ENCODE measurements around the gene NDUFA11.

Gene NDUFA11

DNA sequence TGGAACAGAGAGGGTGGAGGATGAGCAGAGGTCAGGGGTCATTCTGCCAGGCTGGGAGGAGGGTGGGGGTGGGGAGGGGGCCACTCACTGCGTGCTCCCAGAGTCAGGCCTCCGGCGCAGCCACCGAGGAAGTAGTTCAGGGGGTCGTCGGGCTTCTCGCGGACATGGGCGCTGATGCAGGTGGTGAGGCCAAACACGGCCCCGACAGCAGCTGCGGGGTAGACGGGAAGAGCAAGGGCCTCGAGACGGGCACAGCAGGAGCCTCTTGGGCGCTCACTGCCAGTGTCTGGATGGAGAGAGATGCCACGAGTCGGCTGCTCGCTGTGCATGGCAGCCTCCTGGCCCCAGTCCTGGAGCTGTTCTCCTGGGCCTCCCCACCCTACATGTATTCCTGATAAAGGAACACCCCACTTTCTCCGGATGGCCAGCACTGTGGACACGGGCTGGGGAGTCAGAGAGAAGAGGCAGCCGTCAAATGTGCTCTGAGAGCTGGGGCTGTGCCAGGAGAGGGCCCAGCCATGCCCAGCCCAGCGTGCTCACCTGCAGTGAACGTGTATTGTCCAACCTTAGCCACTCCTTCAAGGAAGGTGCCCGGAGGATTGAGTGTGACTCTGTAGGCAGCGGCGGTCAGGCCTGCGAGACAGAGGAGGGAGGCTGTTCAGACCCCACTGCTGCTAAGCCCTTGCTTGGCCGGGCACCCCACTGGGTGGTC is 7.1 kb downstream of the NDUFA11 start:
- no peak overlapping the region for H3K9ac ChIP-seq (ENCODE audit: low read depth in 1 of 2, low read length in 2 of 2)
- no peaks in the 10 kb centered on the region for H3K9me3 ChIP-seq (ENCODE audit: control insufficient read depth in 2 of 2, low read length in 2 of 2)
- H3K27me3 ChIP-seq (ENCODE audit: control insufficient read depth in 2 of 2, insufficient read depth in 2 of 2, low read length in 2 of 2): peaks cover 8 to 10% of the 10 kb centered on the region in 2 donors
- H3K36me3 ChIP-seq (ENCODE audit: control insufficient read depth in 2 of 2, insufficient read depth in 2 of 2, low read length in 2 of 2): peaks cover 9 to 22% of the 10 kb centered on the region in 2 donors
- no peak overlapping the region for H3K27ac ChIP-seq (ENCODE audit: low read depth in 2 of 2, low read length in 2 of 2)
- H3K4me1 ChIP-seq (ENCODE audit: control insufficient read depth in 2 of 2, insufficient read depth in 2 of 2, low read length in 2 of 2): no peaks in the 10 kb centered on the region
- H3K4me3 ChIP-seq (ENCODE audit: low read length in 2 of 2): no peak overlapping the region

DNA sequence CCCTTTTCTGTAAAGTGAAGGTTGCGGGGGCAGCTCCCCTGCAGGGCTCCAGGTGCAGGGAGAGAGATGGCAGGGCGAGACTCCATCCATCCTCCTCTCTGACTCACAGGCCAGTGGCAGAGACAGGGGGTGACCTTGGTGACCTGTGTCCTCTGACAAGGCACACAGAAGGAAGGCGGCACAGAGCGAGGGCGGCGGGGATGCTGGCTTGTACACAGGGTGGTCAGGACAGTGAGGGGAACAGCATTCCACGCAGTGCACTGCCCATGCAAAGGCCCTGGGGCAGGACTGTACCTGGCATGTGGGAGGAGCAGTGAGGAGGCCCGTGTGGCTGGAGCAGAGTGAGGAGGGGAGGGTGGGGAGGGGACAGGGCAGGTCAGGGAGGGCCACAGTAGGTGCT is 7.7 kb downstream of the NDUFA11 start:
- H3K27ac ChIP-seq (ENCODE audit: low read depth in 2 of 2, low read length in 2 of 2): no peak overlapping the region
- H3K9me3 ChIP-seq (ENCODE audit: control insufficient read depth in 2 of 2, low read length in 2 of 2): no peaks in the 10 kb centered on the region
- peaks cover 10% of the 10 kb centered on the region in 2 donors for H3K27me3 ChIP-seq (ENCODE audit: control insufficient read depth in 2 of 2, insufficient read depth in 2 of 2, low read length in 2 of 2)
- H3K4me3 ChIP-seq (ENCODE audit: low read length in 2 of 2): no peak overlapping the region
- no peaks in the 10 kb centered on the region for H3K4me1 ChIP-seq (ENCODE audit: control insufficient read depth in 2 of 2, insufficient read depth in 2 of 2, low read length in 2 of 2)
- no peak overlapping the region for H3K9ac ChIP-seq (ENCODE audit: low read depth in 1 of 2, low read length in 2 of 2)
- peaks cover 9 to 19% of the 10 kb centered on the region in 2 donors for H3K36me3 ChIP-seq (ENCODE audit: control insufficient read depth in 2 of 2, insufficient read depth in 2 of 2, low read length in 2 of 2)

DNA sequence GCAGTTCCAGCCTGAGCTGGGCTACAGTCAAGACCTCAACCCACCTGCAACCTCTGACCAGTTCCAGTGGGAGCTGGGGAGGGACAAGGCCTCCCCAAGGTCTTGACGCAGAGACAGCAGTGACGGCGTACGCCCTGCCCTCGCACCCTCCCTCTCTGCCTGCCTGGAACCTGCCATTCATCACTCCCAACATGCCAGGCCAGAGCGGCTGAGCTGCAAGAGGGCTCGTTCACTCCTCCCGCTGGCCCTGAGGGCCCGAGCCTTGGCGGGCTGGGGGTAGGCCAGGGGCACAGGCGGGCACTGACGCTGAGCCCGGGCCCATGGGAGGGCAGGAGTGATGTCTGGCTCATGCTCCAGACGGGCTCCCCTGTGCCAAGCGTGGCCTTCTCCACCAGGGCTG is 8.2 kb downstream of the NDUFA11 start:
- H3K27me3 ChIP-seq (ENCODE audit: control insufficient read depth in 2 of 2, insufficient read depth in 2 of 2, low read length in 2 of 2): peaks cover 10% of the 10 kb centered on the region in 2 donors
- H3K9ac ChIP-seq (ENCODE audit: low read depth in 1 of 2, low read length in 2 of 2): no peak overlapping the region
- H3K9me3 ChIP-seq (ENCODE audit: control insufficient read depth in 2 of 2, low read length in 2 of 2): no peaks in the 10 kb centered on the region
- no peaks in the 10 kb centered on the region for H3K4me1 ChIP-seq (ENCODE audit: control insufficient read depth in 2 of 2, insufficient read depth in 2 of 2, low read length in 2 of 2)
- H3K27ac ChIP-seq (ENCODE audit: low read depth in 2 of 2, low read length in 2 of 2): no peak overlapping the region
- no peak overlapping the region for H3K4me3 ChIP-seq (ENCODE audit: low read length in 2 of 2)
- peaks cover 9 to 19% of the 10 kb centered on the region in 2 donors for H3K36me3 ChIP-seq (ENCODE audit: control insufficient read depth in 2 of 2, insufficient read depth in 2 of 2, low read length in 2 of 2)

DNA sequence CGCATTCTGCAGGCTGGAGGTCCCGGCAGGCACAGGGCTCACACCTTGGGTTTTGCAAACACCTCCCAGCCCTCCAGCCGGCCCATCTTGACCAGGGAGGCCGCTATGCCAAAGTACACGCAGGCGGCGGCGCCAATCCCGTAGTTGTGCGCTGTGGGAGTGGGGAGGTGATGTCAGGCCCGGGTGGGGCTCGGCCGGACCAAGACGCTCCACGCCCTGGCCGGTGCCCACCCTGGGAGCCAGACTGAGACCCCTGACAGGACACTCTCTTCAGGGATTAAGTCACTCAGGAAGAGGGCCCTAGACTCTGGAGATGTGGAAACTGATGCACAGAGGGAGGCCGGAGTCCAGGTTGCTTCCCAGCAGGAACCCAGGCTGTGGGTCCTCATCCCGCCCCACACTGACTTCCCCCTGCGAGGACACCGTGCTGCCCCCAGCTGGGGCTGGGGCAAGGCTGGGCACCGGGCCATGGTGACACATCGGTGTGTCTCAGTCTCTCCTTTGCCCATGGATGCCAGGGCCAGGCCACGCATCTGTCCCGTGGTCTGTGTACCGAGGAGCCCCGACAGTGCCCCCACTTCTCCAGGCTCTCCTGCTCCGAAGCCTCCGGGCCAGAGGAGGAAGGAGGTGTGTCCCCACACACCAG is 8.8 kb downstream of the NDUFA11 start:
- Histone ChIP-seq H3K27ac (ENCODE audit: low read depth in 2 of 2, low read length in 2 of 2) (no peak overlapping the region), H3K4me3 (ENCODE audit: low read length in 2 of 2) (no peak overlapping the region), H3K4me1 (ENCODE audit: control insufficient read depth in 2 of 2, insufficient read depth in 2 of 2, low read length in 2 of 2) (no peaks in the 10 kb centered on the region), H3K9me3 (ENCODE audit: control insufficient read depth in 2 of 2, low read length in 2 of 2) (no peaks in the 10 kb centered on the region), H3K27me3 (ENCODE audit: control insufficient read depth in 2 of 2, insufficient read depth in 2 of 2, low read length in 2 of 2) (peaks cover 10% of the 10 kb centered on the region in 2 donors), H3K36me3 (ENCODE audit: control insufficient read depth in 2 of 2, insufficient read depth in 2 of 2, low read length in 2 of 2) (peaks cover 9 to 15% of the 10 kb centered on the region in 2 donors), H3K9ac (ENCODE audit: low read depth in 1 of 2, low read length in 2 of 2) (no peak overlapping the region)

DNA sequence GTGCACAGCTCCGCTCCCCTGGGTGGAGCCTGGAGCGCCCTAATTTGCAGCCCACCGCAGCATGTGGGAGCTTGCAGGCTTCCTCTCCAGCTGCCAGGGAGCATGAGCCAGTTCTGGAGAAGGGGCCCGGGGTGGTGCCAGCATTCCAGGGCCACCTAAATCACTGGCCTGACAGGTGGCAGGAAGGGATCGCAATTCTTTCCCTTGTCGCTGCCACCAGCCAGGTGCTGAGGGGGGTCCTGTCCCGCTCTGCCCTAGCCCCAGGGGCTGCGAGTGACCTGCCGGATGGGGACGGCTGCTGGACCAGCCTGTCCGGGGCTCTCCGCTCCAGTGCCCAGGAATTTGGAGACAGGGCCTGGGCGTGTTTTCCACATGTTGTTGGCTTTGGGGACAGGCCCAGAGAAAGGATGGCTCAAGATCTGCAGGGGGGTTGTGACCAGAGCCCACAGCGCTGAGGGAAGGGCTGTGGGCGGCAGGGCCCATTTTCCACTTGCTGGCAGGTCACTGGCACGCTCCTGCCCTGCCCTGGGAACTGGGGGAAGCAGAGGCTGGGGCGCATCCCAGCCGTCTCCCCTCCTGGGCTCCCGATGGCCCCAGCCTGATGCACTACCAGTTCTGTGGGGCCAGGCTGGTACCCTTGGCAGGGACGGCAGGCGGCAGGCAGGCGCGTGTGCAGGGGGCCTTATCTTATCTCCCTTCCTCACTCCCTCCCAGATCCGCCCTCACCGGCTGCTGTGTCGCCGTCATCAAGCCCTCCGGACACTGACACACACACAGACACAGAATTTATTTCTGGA is 9.5 kb downstream of the NDUFA11 start:
- H3K4me3 ChIP-seq (ENCODE audit: low read length in 2 of 2): no peak overlapping the region
- H3K27me3 ChIP-seq (ENCODE audit: control insufficient read depth in 2 of 2, insufficient read depth in 2 of 2, low read length in 2 of 2): peaks cover 10% of the 10 kb centered on the region in 2 donors
- H3K36me3 ChIP-seq (ENCODE audit: control insufficient read depth in 2 of 2, insufficient read depth in 2 of 2, low read length in 2 of 2): peaks cover 9 to 15% of the 10 kb centered on the region in 2 donors
- H3K9me3 ChIP-seq (ENCODE audit: control insufficient read depth in 2 of 2, low read length in 2 of 2): no peaks in the 10 kb centered on the region
- H3K9ac ChIP-seq (ENCODE audit: low read depth in 1 of 2, low read length in 2 of 2): no peak overlapping the region
- H3K27ac ChIP-seq (ENCODE audit: low read depth in 2 of 2, low read length in 2 of 2): no peak overlapping the region
- H3K4me1 ChIP-seq (ENCODE audit: control insufficient read depth in 2 of 2, insufficient read depth in 2 of 2, low read length in 2 of 2): no peaks in the 10 kb centered on the region

DNA sequence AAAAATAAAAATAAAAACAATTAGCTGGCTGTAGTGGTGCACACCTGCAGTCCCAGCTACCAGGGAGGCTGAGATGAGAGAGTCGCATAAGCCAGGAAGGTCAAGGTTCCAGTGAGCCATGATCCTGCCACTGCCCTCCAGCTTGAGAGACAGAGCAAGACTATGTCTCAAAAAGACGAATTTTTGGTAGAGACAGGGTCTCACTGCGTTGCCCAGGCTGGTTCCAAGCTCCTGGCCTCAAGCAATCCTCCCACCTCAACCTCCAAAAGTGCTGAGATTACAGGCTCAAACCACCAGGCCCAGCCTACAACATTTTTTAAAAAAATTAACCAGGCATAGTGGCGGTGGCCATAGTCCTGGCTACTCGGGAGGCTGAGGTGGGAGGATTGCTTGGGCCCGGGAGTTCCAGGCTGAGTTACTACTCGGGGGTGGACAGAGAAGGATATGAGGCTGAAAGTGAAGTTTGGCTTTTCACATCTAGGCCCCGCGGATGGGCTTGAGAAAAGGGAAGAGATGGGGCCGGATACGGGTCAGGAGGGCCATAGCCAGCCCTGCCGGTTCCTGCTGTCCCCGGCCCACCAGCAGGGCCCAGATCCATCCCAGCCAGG is 10.2 kb downstream of the NDUFA11 start:
- peaks cover 9 to 15% of the 10 kb centered on the region in 2 donors for H3K36me3 ChIP-seq (ENCODE audit: control insufficient read depth in 2 of 2, insufficient read depth in 2 of 2, low read length in 2 of 2)
- no peaks in the 10 kb centered on the region for H3K4me1 ChIP-seq (ENCODE audit: control insufficient read depth in 2 of 2, insufficient read depth in 2 of 2, low read length in 2 of 2)
- H3K4me3 ChIP-seq (ENCODE audit: low read length in 2 of 2): no peak overlapping the region
- no peak overlapping the region for H3K27ac ChIP-seq (ENCODE audit: low read depth in 2 of 2, low read length in 2 of 2)
- no peak overlapping the region for H3K9ac ChIP-seq (ENCODE audit: low read depth in 1 of 2, low read length in 2 of 2)
- H3K27me3 ChIP-seq (ENCODE audit: control insufficient read depth in 2 of 2, insufficient read depth in 2 of 2, low read length in 2 of 2): peaks cover 10% of the 10 kb centered on the region in 2 donors
- H3K9me3 ChIP-seq (ENCODE audit: control insufficient read depth in 2 of 2, low read length in 2 of 2): no peaks in the 10 kb centered on the region

DNA sequence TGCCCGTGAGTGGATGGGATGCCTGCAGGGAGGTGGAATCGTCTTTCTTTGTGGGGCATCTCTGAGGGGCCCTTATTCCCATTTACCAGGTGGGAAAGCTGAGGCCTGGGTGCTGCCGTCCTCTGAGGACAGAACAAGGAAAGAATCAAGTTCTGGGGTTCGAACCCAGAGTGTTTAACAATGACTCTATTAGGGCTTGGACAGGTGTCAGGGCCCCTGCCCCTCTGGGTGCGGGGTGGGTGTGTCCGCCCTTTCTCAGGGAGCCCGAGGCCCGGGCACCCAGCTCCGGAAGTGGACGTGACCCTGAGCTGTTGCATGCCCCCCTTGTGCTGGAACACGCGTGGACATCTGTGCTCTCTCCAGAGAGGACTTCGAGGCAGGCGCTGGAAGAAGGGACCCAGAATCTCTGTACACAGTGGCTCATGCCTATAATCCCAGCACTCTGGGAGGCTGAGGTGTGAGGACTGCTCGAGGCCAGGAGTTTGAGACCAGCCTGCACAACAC is 10.8 kb downstream of the NDUFA11 start:
- peaks cover 9 to 15% of the 10 kb centered on the region in 2 donors for H3K36me3 ChIP-seq (ENCODE audit: control insufficient read depth in 2 of 2, insufficient read depth in 2 of 2, low read length in 2 of 2)
- peaks cover 10% of the 10 kb centered on the region in 2 donors for H3K27me3 ChIP-seq (ENCODE audit: control insufficient read depth in 2 of 2, insufficient read depth in 2 of 2, low read length in 2 of 2)
- H3K4me1 ChIP-seq (ENCODE audit: control insufficient read depth in 2 of 2, insufficient read depth in 2 of 2, low read length in 2 of 2): no peaks in the 10 kb centered on the region
- H3K9ac ChIP-seq (ENCODE audit: low read depth in 1 of 2, low read length in 2 of 2): no peak overlapping the region
- no peak overlapping the region for H3K4me3 ChIP-seq (ENCODE audit: low read length in 2 of 2)
- H3K9me3 ChIP-seq (ENCODE audit: control insufficient read depth in 2 of 2, low read length in 2 of 2): no peaks in the 10 kb centered on the region
- H3K27ac ChIP-seq (ENCODE audit: low read depth in 2 of 2, low read length in 2 of 2): no peak overlapping the region

DNA sequence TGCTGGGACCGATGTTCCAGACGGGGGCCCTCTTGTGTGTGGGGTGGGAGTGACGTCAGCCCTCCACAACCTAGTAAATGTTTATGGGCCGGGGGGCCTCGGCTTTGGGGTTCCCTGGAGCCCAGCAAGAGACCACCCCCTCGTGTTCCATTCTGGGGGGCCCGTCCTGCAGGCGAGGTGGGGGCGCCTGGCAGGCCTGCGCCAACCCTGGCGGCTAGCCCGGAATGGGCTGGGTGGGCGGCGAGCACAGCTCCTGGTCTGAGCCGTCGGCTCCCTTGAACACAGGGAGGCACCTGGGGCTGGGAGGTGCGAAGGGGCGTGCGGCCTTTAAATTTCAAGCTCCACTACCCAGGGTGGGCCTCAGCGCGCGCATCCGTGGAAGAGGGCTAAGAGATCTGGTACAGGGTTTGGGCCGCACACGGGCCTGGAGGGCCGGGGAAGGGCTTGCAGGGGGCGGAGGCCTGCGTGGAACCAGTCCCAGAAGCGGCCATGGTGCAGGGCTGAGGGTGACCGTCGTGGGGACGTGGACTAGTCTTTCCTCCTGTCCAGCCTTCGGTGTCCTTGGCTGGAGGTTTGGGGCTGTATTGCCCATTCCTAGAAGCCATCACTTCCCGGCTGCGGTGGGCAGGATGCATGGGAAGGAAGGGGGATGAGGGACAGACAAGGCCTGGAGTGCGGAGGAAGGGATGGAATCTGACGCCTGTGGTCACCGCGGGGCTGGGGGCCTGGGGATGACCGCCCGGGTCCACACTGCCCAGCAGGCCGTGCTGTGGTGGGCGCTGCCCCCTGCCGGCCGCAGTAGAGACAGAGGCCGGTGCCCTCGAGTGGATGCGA is 11.4 kb downstream of the NDUFA11 start:
- Histone ChIP-seq H3K4me3 (ENCODE audit: low read length in 2 of 2) (no peak overlapping the region), H3K27me3 (ENCODE audit: control insufficient read depth in 2 of 2, insufficient read depth in 2 of 2, low read length in 2 of 2) (peaks cover 10% of the 10 kb centered on the region in 2 donors), H3K27ac (ENCODE audit: low read depth in 2 of 2, low read length in 2 of 2) (no peak overlapping the region), H3K9ac (ENCODE audit: low read depth in 1 of 2, low read length in 2 of 2) (peak overlapping the region in 1 of 2 donors; percentile 3), H3K9me3 (ENCODE audit: control insufficient read depth in 2 of 2, low read length in 2 of 2) (no peaks in the 10 kb centered on the region), H3K36me3 (ENCODE audit: control insufficient read depth in 2 of 2, insufficient read depth in 2 of 2, low read length in 2 of 2) (peaks cover 9 to 15% of the 10 kb centered on the region in 2 donors), H3K4me1 (ENCODE audit: control insufficient read depth in 2 of 2, insufficient read depth in 2 of 2, low read length in 2 of 2) (no peaks in the 10 kb centered on the region)

DNA sequence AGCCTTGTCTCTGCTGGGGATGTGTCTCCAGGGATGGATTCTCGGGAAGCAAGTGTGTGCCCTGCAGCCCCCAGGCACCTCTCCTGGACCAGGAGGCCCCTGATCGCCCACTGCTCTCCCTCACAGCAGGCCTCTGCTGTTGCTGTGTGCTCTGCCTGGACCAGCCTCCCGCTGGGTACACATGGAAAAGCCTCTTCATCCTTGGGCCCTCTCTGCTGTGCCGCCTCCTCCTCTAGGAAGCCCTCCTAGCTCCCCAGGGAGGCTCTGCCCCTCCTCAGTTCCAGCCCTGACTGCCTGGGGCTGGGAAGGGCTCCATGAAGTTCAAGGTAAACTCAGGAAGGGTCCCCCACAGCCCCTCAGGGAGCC is 12.0 kb downstream of the NDUFA11 start:
- H3K36me3 ChIP-seq (ENCODE audit: control insufficient read depth in 2 of 2, insufficient read depth in 2 of 2, low read length in 2 of 2): peaks cover 6 to 13% of the 10 kb centered on the region in 2 donors
- H3K4me3 ChIP-seq (ENCODE audit: low read length in 2 of 2): no peak overlapping the region
- peaks cover 10% of the 10 kb centered on the region in 2 donors for H3K27me3 ChIP-seq (ENCODE audit: control insufficient read depth in 2 of 2, insufficient read depth in 2 of 2, low read length in 2 of 2)
- H3K27ac ChIP-seq (ENCODE audit: low read depth in 2 of 2, low read length in 2 of 2): no peak overlapping the region
- no peaks in the 10 kb centered on the region for H3K9me3 ChIP-seq (ENCODE audit: control insufficient read depth in 2 of 2, low read length in 2 of 2)
- H3K4me1 ChIP-seq (ENCODE audit: control insufficient read depth in 2 of 2, insufficient read depth in 2 of 2, low read length in 2 of 2): no peaks in the 10 kb centered on the region
- no peak overlapping the region for H3K9ac ChIP-seq (ENCODE audit: low read depth in 1 of 2, low read length in 2 of 2)

Data from mucosa of rectum (tissue), 2 donors.